ENCODE results near the gene GMEB1. TPM values are rescaled to one million over a fixed set of nuclear protein-coding genes. Genes with fewer than 3 reads are reported as not detected.

GMEB1 gene
- total RNA-seq, 2 donors from 2014 or later: 24.6 to 29.2 TPM

- H3K4me1 Mint-ChIP-seq: peaks cover 8% of the 10 kb centered on the region
- no peak overlapping the region for H3K4me3 Mint-ChIP-seq
- H3K36me3 ChIP-seq (ENCODE audit: control insufficient read depth, insufficient read depth, low read length): peaks cover 75% of the 10 kb centered on the region
- no peaks in the 10 kb centered on the region for H3K9me3 ChIP-seq (ENCODE audit: control insufficient read depth, low read length)
- H3K9ac ChIP-seq (ENCODE audit: extremely low read depth, low read length, poor library complexity, severe bottlenecking): no peak overlapping the region
- no peaks in the 10 kb centered on the region for H3K27me3 Mint-ChIP-seq (ENCODE audit: insufficient read depth)
- H3K9me3 Mint-ChIP-seq: no peaks in the 10 kb centered on the region
- no peak for TF ChIP-seq CTCF (conservative IDR thresholded peaks at IDR 0.05)
- 93 to 96% methylated on average over 2 to 4 of the region's 4 CpGs for WGBS, 2 experiments (ENCODE audit: insufficient coverage in 1 of 2, insufficient read length in 1 of 2)
- no peak overlapping the region for H3K27ac Mint-ChIP-seq
- peaks cover 38% of the 10 kb centered on the region for H3K36me3 Mint-ChIP-seq (ENCODE audit: low read depth)
- H3K27me3 ChIP-seq (ENCODE audit: control insufficient read depth, insufficient read depth, low read length, poor library complexity, severe bottlenecking): no peaks in the 10 kb centered on the region
- H3K4me3 ChIP-seq (ENCODE audit: low read length): no peak overlapping the region
- no peak overlapping the region for H3K27ac ChIP-seq (ENCODE audit: low read depth, low read length)
- no peaks in the 10 kb centered on the region for H3K4me1 ChIP-seq (ENCODE audit: control insufficient read depth, insufficient read depth, low read length)
- DNase-seq: no peak
These were observed 89.8 kb downstream of the GMEB1 start for GRCh38 chr1:28758420-28758819.

- Histone ChIP-seq H3K4me1 (ENCODE audit: control insufficient read depth, insufficient read depth, low read length) (no peaks in the 10 kb centered on the region), H3K4me3 (ENCODE audit: low read length) (no peak overlapping the region), H3K9me3 (ENCODE audit: control insufficient read depth, low read length) (no peaks in the 10 kb centered on the region), H3K36me3 (ENCODE audit: control insufficient read depth, insufficient read depth, low read length) (peaks cover 68% of the 10 kb centered on the region), H3K27me3 (ENCODE audit: control insufficient read depth, insufficient read depth, low read length, poor library complexity, severe bottlenecking) (no peaks in the 10 kb centered on the region), H3K27ac (ENCODE audit: low read depth, low read length) (no peak overlapping the region), H3K9ac (ENCODE audit: extremely low read depth, low read length, poor library complexity, severe bottlenecking) (no peak overlapping the region)
- no peak for TF ChIP-seq CTCF (conservative IDR thresholded peaks at IDR 0.05)
- Mint-ChIP-seq H3K27me3 (ENCODE audit: insufficient read depth) (no peaks in the 10 kb centered on the region), H3K9me3 (no peaks in the 10 kb centered on the region), H3K4me1 (peaks cover 3% of the 10 kb centered on the region), H3K36me3 (ENCODE audit: low read depth) (peaks cover 34% of the 10 kb centered on the region), H3K4me3 (no peak overlapping the region), H3K27ac (no peak overlapping the region)
- no peak for DNase-seq
- 93 to 100% methylated on average over 2 to 3 of the region's 3 CpGs for WGBS, 2 experiments (ENCODE audit: insufficient coverage in 1 of 2, insufficient read length in 1 of 2)
These were observed 90.7 kb downstream of the GMEB1 start for GRCh38 chr1:28759257-28759656.

- Histone ChIP-seq H3K27ac (ENCODE audit: low read depth, low read length) (no peak overlapping the region), H3K9ac (ENCODE audit: extremely low read depth, low read length, poor library complexity, severe bottlenecking) (no peak overlapping the region), H3K27me3 (ENCODE audit: control insufficient read depth, insufficient read depth, low read length, poor library complexity, severe bottlenecking) (no peaks in the 10 kb centered on the region), H3K4me3 (ENCODE audit: low read length) (no peak overlapping the region), H3K4me1 (ENCODE audit: control insufficient read depth, insufficient read depth, low read length) (no peaks in the 10 kb centered on the region), H3K9me3 (ENCODE audit: control insufficient read depth, low read length) (no peaks in the 10 kb centered on the region), H3K36me3 (ENCODE audit: control insufficient read depth, insufficient read depth, low read length) (peaks cover 77% of the 10 kb centered on the region)
- peaks cover 51% of the 10 kb centered on the region for H3K36me3 Mint-ChIP-seq (ENCODE audit: low read depth)
- H3K4me3 Mint-ChIP-seq: no peak overlapping the region
- H3K27ac Mint-ChIP-seq: no peak overlapping the region
- no peak for TF ChIP-seq CTCF (conservative IDR thresholded peaks at IDR 0.05)
- H3K9me3 Mint-ChIP-seq: no peaks in the 10 kb centered on the region
- H3K4me1 Mint-ChIP-seq: peaks cover 3% of the 10 kb centered on the region
- no peak for DNase-seq
- 92 to 93% methylated on average over 5 of the region's 5 CpGs for WGBS, 2 experiments (ENCODE audit: insufficient coverage in 1 of 2, insufficient read length in 1 of 2)
- no peaks in the 10 kb centered on the region for H3K27me3 Mint-ChIP-seq (ENCODE audit: insufficient read depth)
These were observed 92.6 kb downstream of the GMEB1 start for GRCh38 chr1:28761189-28761588.
